T-helper 17 cell (primary cell): ENCODE measurements around the gene TTLL10. TPM values are rescaled to one million over a fixed set of nuclear protein-coding genes. Genes with fewer than 3 reads are reported as not detected.
"Not testable (repeated sequence)": the region's sequence is repeated elsewhere in the genome, so short reads cannot be mapped to it uniquely, and the experiment has no call there.

Experiments used
- ATAC-seq: fragments of 150-1000 bp; cut with Tn5 transposase; 2 replicates; pipeline ENCODE4 v1.10.0; 2021; ENCODE audit warnings: mild to moderate bottlenecking, moderate library complexity
- DNase-seq, 3 donors: peaks; one replicate each; pipeline versions ENCODE4 v3.0.0 to v3.0.0-alpha.2; 2020 to 2021
- H3K9me3 ChIP-seq: one replicate; pipeline ENCODE4 v1.7.0; 2013; ENCODE audit warnings: low read length, mild to moderate bottlenecking; ENCODE audit not compliant: control insufficient read depth, poor library complexity, severe bottlenecking
- H3K27ac Mint-ChIP-seq: one replicate; pipeline ENCODE4 v1.8.0; 2022; ENCODE audit warnings: mild to moderate bottlenecking, moderate library complexity, mixed read lengths
- H3K27me3 Mint-ChIP-seq: one replicate; pipeline ENCODE4 v1.8.0; 2022; ENCODE audit warnings: mixed read lengths
- H3K36me3 Mint-ChIP-seq: one replicate; pipeline ENCODE4 v1.8.0; 2022; ENCODE audit warnings: low read depth, mixed read lengths
- H3K4me1 Mint-ChIP-seq: one replicate; pipeline ENCODE4 v1.8.0; 2022; ENCODE audit warnings: mild to moderate bottlenecking, mixed read lengths
- H3K4me3 Mint-ChIP-seq: one replicate; pipeline ENCODE4 v1.8.0; 2022; ENCODE audit warnings: mild to moderate bottlenecking, moderate library complexity, mixed read lengths
- total RNA-seq, 4 donors: library from RNA in 2 of 4; stranded (reverse) in 2 of 4; gene quantifications; one replicate each; pipeline ENCODE4 v1.2.3 and lab custom pipeline; 2022 to 2026

The TTLL10 gene
- total RNA-seq, 2 donors from 2014 or later, result 0.86 to 2.5 TPM

DNA sequence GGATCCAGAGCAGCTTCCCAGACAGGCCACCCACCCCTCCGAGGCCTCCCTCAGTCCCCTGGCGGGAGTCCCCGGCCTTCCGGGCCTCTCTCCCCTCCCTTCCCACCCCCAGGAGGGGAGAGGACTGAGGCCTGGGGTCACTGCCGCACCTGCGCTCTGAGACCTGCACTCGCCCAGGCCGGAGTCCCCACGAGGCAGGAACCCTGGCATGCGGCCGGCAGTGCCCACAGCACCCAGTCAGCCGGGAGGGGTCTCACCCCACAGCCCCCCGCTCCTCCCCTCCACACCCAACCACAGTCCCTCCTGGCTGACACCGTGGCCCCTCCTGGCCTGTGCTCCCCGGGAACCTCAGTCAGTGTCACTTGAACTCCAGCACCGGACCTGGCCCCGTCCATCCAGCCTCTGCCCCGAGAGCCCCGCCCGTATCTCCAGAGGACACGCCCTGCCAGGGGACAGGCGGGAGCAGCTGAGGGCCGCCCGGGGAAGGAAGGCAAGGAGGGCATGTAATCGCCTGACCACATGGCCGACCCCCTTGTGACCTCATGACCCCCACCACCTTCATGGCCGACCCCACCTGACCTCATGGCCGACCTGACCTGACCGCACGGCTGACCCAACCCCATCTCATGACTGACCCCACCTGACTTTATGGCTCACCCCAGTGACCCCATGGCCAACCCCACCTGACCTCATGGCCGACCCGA is 28.7 kb upstream of the TTLL10 start:
- no peak for DNase-seq
- Mint-ChIP-seq H3K36me3 (no peaks in the 10 kb centered on the region), H3K4me3 (peak overlapping the region; percentile 49), H3K4me1 (peaks cover 21% of the 10 kb centered on the region), H3K27me3 (no peaks in the 10 kb centered on the region), H3K27ac (peak overlapping the region; percentile 68)
- H3K9me3 ChIP-seq, result no peaks in the 10 kb centered on the region
- no peak for ATAC-seq

DNA sequence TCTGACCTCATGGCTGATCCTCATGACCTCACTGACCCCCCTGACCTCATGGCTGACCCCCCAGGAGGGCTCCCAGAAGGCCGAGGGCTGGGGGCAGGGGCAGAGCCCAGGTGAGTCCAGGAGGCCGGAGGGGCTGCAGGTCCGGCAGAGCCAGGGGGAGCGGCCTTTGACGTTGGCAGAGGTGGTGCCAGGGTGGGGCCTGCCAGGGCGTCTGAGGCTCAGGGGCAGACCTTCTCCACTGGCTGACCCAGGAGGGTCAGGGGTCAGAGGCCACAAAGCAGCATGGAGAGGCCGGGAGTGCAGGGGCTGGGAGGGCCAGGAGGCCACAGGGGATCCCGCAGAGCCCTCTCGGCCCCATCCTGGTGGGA is 28.1 kb upstream of the TTLL10 start:
- H3K4me3 Mint-ChIP-seq, result peak overlapping the region; percentile 49
- H3K27ac Mint-ChIP-seq, result peak overlapping the region; percentile 68
- H3K4me1 Mint-ChIP-seq, result peaks cover 21% of the 10 kb centered on the region
- H3K36me3 Mint-ChIP-seq, result no peaks in the 10 kb centered on the region
- ATAC-seq, result no peak
- H3K27me3 Mint-ChIP-seq, result no peaks in the 10 kb centered on the region
- no peak for DNase-seq
- no peaks in the 10 kb centered on the region for H3K9me3 ChIP-seq

DNA sequence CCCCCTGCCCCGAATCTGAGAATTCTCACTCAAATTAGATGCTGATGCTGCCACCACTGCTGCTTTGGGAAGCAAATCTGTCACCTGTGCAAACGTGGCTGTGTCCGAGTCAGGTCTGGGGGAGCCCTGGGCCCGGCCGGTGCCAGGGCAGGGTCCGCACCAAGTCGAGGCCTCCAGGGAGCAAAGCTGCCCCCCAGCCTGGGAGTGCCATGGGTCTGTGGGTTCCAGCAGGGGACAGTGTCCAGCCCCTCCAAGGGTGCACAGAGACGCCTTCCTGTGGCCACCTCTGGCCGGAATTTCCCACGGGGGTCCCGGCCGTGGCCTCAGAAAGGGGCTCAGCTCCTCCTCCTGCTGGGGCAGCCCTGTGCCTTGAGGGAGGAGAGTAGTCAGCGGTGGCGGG is 27.7 kb upstream of the TTLL10 start:
- no peak for DNase-seq
- Mint-ChIP-seq H3K27me3 (no peaks in the 10 kb centered on the region), H3K27ac (peak overlapping the region; percentile 68), H3K36me3 (no peaks in the 10 kb centered on the region), H3K4me1 (peaks cover 21% of the 10 kb centered on the region), H3K4me3 (no peak overlapping the region)
- no peaks in the 10 kb centered on the region for H3K9me3 ChIP-seq
- ATAC-seq, result no peak

DNA sequence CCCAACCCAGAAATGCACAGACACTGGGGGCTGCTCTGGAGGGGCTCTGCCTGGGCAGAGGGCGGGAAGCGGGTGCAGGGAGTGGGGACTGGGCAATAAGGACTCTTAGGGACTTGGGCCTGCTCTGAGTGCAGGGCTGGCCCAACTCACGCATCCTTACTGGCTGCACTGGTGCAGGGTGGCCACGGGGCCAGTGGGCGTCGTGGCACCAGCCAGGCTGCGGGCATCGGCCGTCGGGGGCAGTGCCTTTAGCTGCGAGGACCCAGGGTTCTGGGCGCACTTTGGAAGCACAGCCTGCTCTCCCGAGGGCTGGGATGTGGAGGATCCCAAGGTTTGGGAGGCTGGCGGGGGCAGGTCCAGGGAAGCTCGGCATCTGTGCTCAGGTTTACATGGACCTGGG is 27.1 kb upstream of the TTLL10 start:
- no peaks in the 10 kb centered on the region for H3K27me3 Mint-ChIP-seq
- H3K4me3 Mint-ChIP-seq, result no peak overlapping the region
- H3K36me3 Mint-ChIP-seq, result no peaks in the 10 kb centered on the region
- peaks cover 20% of the 10 kb centered on the region for H3K4me1 Mint-ChIP-seq
- no peaks in the 10 kb centered on the region for H3K9me3 ChIP-seq
- DNase-seq, result no peak
- H3K27ac Mint-ChIP-seq, result peak overlapping the region; percentile 68
- no peak for ATAC-seq

DNA sequence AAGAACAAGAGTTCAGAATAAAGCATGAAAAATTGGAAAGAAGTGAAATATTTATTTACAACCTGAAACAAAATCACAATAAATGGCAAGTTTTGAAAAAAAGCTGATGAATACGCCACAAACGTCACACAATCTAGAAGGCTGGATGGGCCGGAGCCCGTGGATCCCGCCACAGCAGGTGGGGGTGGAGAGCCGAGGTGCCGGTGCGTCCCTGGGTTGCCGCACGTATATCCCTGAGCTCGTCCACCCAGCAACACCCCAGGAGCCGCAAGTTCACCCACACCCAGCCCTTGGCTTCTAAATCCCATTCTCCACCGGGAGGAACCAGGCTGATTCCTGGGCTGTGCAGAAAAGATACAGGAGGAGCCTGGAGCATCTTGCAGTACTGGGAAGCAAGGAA is 25.6 kb upstream of the TTLL10 start:
- H3K36me3 Mint-ChIP-seq, result no peaks in the 10 kb centered on the region
- H3K4me3 Mint-ChIP-seq, result no peak overlapping the region
- H3K27ac Mint-ChIP-seq, result peak overlapping the region; percentile 61
- no peaks in the 10 kb centered on the region for H3K27me3 Mint-ChIP-seq
- H3K4me1 Mint-ChIP-seq, result peaks cover 12% of the 10 kb centered on the region
- no peak for DNase-seq
- ATAC-seq, result no peak
- H3K9me3 ChIP-seq, result no peaks in the 10 kb centered on the region

DNA sequence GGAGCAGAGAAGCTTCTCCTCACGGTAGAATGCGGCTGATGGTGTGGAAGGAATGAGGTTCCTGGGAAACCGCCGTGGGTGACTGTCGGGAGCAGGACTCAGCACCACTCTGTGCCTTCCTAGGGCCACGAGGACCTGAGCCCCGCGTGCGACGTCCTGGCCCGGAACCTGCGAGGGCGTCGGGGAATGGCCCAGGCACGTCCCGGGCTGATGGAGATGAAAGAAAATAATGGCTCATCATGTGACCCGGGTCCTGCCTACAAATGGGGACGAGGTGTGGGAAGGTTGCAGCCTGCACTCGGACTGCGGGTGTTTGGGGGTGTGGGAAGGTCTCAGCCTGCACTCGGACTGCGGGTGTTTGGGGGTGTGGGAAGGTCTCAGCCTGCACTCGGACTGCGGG is 25.1 kb upstream of the TTLL10 start:
- Mint-ChIP-seq H3K4me3 (no peak overlapping the region), H3K4me1 (peaks cover 8% of the 10 kb centered on the region), H3K36me3 (no peaks in the 10 kb centered on the region), H3K27ac (no peak overlapping the region), H3K27me3 (no peaks in the 10 kb centered on the region)
- DNase-seq (no peak), ATAC-seq (no peak)
- H3K9me3 ChIP-seq, result no peaks in the 10 kb centered on the region

DNA sequence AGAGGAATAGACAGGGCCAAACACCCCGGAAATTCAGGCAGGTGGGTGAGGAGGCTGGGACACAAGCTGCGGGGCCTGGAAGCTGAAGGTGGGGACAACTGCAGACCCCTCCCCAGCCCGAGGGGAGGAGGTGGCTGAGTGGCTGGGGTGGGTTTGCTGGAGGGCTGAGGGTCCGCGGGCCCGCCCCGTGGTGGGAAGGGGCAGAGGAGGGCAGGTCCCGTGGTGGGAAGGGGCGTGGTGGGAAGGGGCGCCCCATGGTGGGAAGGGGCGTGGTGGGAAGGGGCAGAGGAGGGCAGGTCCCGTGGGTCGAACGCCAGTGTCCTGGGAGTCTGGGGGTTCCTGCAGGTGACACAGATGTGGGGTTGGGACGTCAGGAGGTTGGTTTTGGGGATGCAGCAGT is 24.3 kb upstream of the TTLL10 start:
- Mint-ChIP-seq H3K27me3 (no peaks in the 10 kb centered on the region), H3K4me3 (no peak overlapping the region), H3K36me3 (no peaks in the 10 kb centered on the region), H3K27ac (no peak overlapping the region), H3K4me1 (peaks cover 8% of the 10 kb centered on the region)
- no peak for ATAC-seq
- DNase-seq, result no peak
- no peaks in the 10 kb centered on the region for H3K9me3 ChIP-seq

DNA sequence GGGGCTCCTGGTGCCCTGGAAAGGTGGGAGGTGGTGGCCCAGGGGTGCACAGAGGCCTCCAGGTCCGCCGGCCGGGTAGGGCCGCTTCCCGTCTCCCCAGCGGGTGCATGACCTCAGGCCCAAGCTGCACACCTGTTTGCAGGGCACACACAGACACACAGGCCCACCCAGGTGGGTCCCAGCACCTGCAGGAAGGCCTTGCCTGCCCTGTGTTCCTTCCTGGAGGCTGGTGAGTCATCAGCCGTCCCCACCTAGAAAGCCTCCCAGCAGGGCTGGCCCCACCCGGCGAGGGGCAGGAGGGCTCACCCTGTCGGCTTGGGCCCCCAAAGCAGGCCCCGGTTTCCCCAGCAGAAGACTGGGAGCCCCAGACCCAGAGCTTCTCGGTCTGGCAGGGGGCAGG is 23.6 kb upstream of the TTLL10 start:
- no peaks in the 10 kb centered on the region for H3K9me3 ChIP-seq
- H3K4me3 Mint-ChIP-seq, result no peak overlapping the region
- no peaks in the 10 kb centered on the region for H3K36me3 Mint-ChIP-seq
- DNase-seq, result no peak
- peaks cover 8% of the 10 kb centered on the region for H3K4me1 Mint-ChIP-seq
- no peak overlapping the region for H3K27ac Mint-ChIP-seq
- ATAC-seq, result no peak
- no peaks in the 10 kb centered on the region for H3K27me3 Mint-ChIP-seq

DNA sequence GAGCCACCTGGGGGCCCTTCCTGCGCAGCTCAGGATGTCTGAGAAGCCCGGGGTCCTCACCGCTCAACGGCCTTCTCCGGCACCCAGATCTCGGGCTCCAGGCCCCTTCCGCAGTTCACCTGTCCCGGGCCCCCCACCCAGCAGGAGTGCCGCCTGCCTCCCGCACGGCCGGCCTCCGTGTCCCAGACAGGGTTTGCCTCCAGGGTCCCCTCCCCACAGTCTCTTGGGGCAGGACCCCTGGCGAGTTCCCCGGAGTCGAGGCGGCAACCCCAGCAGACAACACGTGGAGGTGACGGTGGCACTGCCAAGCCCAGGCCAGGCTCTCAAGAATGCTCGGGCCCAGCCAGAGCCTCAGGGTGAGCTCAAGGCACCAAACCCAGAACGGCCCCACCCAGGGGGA is 22.4 kb upstream of the TTLL10 start:
- Mint-ChIP-seq H3K36me3 (no peaks in the 10 kb centered on the region), H3K4me1 (peaks cover 4% of the 10 kb centered on the region), H3K27ac (no peak overlapping the region), H3K4me3 (no peak overlapping the region), H3K27me3 (no peaks in the 10 kb centered on the region)
- no peaks in the 10 kb centered on the region for H3K9me3 ChIP-seq
- DNase-seq, result no peak
- ATAC-seq, result no peak

DNA sequence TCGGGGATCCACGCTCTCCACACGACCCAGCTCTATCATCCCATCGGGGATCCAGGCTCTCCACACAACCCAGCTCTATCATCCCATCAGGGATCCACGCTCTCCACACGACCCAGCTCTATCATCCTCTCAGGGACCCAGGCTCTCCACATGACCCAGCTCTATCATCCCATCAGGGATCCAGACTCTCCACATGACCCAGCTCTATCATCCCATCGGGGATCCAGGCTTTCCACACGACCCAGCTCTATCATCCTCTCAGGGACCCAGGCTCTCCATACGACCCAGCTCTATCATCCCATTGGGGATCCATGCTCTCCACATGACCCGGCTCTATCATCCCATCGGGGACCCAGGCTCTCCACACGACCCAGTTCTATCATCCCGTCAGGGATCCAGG is 21.2 kb upstream of the TTLL10 start:
- not testable (repeated sequence) for H3K4me1 Mint-ChIP-seq

DNA sequence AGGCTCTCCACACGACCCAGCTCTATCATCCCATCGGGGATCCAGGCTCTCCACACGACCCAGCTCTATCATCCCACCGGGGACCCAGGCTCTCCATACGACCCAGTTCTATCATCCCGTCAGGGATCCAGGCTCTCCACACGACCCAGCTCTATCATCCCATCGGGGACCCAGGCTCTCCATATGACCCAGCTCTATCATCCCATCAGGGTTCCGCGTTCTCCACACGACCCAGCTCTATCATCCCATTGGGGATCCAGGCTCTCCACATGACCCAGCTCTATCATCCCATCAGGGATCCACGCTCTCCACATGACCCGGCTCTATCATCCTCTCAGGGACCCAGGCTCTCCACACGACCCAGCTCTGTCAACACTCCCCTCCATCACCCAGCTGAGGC is 20.5 kb upstream of the TTLL10 start:
- H3K4me3 Mint-ChIP-seq, H3K36me3 Mint-ChIP-seq, ATAC-seq, DNase-seq, H3K9me3 ChIP-seq, H3K4me1 Mint-ChIP-seq, H3K27me3 Mint-ChIP-seq: not testable (repeated sequence)
- H3K27ac Mint-ChIP-seq, result peak overlapping the region; percentile 64

More for the DNA sequence above, 21.2 kb upstream of the TTLL10 start:
- Mint-ChIP-seq H3K4me3 (peak overlapping the region; percentile 34), H3K27ac (peak overlapping the region; percentile 64)
- H3K9me3 ChIP-seq, H3K36me3 Mint-ChIP-seq, ATAC-seq, DNase-seq, H3K27me3 Mint-ChIP-seq: not testable (repeated sequence)

DNA sequence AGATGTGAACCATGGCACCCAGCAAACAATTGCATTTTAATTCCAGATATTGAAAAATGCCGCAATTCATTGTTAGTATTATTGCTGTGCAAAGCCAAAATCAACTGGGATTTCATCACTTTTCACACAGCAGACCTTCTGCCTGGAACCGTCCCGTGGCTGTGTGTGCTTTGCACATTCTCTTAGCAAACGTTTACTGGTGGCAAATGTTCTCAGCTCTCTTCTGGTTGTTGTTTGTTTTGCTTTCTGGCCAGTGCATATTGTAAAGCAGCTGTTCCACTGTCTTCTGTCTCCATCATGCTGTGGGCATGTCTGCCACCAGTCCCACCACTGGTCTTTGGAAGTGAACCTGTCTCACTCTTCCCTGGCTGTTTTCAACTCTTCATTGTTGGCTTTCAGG is 19.8 kb upstream of the TTLL10 start:
- H3K4me1 Mint-ChIP-seq, result no peaks in the 10 kb centered on the region
- ATAC-seq (no peak), DNase-seq (no peak)
- no peak overlapping the region for H3K4me3 Mint-ChIP-seq
- H3K36me3 Mint-ChIP-seq, result no peaks in the 10 kb centered on the region
- H3K27me3 Mint-ChIP-seq, result no peaks in the 10 kb centered on the region
- H3K9me3 ChIP-seq, result no peaks in the 10 kb centered on the region
- H3K27ac Mint-ChIP-seq, result peak overlapping the region; percentile 64

DNA sequence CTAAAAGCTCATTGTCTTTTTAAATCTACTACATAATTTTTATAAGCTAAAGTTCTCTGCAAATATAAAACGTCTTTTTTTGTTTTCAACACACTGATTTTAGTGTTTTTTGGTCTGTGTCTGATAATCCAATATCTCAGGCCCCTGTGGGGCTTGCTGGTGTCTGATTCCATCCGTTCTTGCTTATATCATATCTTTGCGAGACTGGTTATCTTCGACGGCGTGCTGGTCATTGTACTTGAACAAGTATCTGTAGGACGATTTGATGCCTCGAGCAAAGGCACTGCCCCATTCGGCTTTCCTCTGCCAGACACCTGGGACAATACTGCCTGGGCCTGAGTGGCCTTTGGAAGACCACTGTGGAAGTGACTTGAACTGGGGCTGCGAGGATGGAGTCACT is 18.4 kb upstream of the TTLL10 start:
- H3K9me3 ChIP-seq, result no peaks in the 10 kb centered on the region
- ATAC-seq (no peak), DNase-seq (no peak)
- peak overlapping the region; percentile 19 for H3K27ac Mint-ChIP-seq
- H3K27me3 Mint-ChIP-seq, result no peaks in the 10 kb centered on the region
- peak overlapping the region; percentile 1 for H3K4me3 Mint-ChIP-seq
- no peaks in the 10 kb centered on the region for H3K4me1 Mint-ChIP-seq
- H3K36me3 Mint-ChIP-seq, result no peaks in the 10 kb centered on the region

DNA sequence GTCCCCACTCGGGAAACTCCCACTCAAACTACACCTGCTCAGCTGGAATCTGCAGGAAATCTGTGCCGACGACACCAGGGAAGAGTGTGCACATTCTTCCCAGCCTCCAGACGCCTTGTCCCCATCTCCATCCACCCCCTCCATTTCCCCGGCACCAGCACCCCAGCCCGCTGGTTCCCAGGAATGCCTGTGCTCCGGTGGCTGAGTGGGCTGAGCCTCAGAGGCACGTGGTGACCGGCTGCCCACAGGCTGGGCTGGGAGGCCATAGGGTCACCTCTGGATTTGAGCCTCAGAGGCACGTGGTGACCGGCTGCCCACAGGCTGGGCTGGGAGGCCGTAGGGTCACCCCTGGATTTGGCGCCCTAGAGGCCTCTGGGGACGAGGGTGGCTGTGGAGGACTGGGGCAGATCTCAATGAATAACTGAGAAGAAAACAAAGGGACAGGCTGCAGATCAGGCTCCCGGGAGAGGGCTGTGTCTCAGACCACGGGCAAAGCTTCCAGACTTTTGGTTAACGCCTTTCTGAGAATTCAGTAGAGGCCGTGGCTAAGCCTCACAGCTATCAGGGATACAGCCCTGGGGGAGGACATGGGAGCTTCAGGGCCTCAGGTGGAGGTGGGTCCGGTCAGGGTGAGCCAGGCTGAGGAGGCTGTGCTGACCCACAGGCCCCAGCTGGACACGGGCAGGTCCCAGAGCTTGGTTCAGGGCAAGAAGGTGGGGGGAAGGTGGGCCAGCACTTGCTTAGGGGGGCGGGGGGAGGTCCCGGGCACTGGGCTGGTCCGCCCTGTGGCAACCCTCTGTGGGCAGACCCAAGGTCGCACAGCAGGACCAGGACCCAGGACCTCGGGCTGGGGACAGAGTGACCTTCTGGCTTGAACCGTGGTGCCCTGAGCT is 17.3 kb upstream of the TTLL10 start:
- no peak for DNase-seq
- Mint-ChIP-seq H3K27ac (no peak overlapping the region), H3K4me3 (peak overlapping the region; percentile 77), H3K4me1 (no peaks in the 10 kb centered on the region), H3K27me3 (no peaks in the 10 kb centered on the region), H3K36me3 (no peaks in the 10 kb centered on the region)
- no peaks in the 10 kb centered on the region for H3K9me3 ChIP-seq
- no peak for ATAC-seq
